ENCODE results near the gene FIGNL1. TPM values are rescaled to one million over a fixed set of nuclear protein-coding genes. Genes with fewer than 3 reads are reported as not detected.

The FIGNL1 gene
- total RNA-seq, 2 experiments from 2014 or later, result 10.4 to 11.5 TPM

DNA sequence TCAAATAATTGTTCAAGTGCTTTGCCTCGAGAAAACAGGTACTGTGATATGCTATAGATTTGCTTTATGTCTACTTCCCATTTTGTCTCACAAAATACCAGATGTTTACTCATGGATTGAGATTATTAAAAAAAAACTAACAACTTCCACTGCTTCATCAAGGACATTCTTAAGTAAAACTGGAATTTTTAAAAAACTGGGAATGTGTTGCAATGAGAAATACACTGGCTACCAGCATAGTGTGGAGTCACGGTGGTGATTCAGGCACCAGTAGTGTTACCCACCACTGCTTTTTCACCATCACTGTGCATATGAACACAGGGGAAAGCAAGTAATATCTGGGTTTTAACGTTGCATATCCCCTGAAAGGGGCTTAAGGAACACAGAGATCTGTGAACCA is 21.2 kb downstream of the FIGNL1 start:
- Mint-ChIP-seq H3K36me3 (ENCODE audit: low read depth) (no peaks in the 10 kb centered on the region), H3K27ac (no peak overlapping the region), H3K4me3 (no peak overlapping the region), H3K4me1 (ENCODE audit: low read depth) (no peaks in the 10 kb centered on the region), H3K27me3 (no peaks in the 10 kb centered on the region), H3K9me3 (no peaks in the 10 kb centered on the region)
- ChIA-PET POLR2A (no interaction called here), CTCF (interaction anchor here (1.6 to 2.6 kb wide), 2 partner anchors 11 to 13 kb away, joined by 4 to 9 read pairs; no protein-coding TSS in a partner anchor)
- TF ChIP-seq, protein P1, sequence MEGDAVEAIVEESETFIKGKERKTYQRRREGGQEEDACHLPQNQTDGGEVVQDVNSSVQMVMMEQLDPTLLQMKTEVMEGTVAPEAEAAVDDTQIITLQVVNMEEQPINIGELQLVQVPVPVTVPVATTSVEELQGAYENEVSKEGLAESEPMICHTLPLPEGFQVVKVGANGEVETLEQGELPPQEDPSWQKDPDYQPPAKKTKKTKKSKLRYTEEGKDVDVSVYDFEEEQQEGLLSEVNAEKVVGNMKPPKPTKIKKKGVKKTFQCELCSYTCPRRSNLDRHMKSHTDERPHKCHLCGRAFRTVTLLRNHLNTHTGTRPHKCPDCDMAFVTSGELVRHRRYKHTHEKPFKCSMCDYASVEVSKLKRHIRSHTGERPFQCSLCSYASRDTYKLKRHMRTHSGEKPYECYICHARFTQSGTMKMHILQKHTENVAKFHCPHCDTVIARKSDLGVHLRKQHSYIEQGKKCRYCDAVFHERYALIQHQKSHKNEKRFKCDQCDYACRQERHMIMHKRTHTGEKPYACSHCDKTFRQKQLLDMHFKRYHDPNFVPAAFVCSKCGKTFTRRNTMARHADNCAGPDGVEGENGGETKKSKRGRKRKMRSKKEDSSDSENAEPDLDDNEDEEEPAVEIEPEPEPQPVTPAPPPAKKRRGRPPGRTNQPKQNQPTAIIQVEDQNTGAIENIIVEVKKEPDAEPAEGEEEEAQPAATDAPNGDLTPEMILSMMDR (IDR thresholded peaks at IDR 0.05), result no peak
- ATAC-seq (ENCODE audit: poor library complexity) (no peak), DNase-seq (no peak)
- H3K27me3 ChIP-seq (ENCODE audit: control insufficient read depth in 1 of 2, insufficient read depth in 2 of 2, low read length in 2 of 2), result no peaks in the 10 kb centered on the region
- no peaks in the 10 kb centered on the region for H3K9me3 ChIP-seq (ENCODE audit: control insufficient read depth in 1 of 2, insufficient read depth in 1 of 2, low read length in 2 of 2)
- H3K36me3 ChIP-seq (ENCODE audit: insufficient read depth, low read length), result no peaks in the 10 kb centered on the region
- no peak overlapping the region for H3K27ac ChIP-seq (ENCODE audit: low read depth in 1 of 2, low read length in 2 of 2)
- H3K4me3 ChIP-seq (ENCODE audit: low read length), result no peak overlapping the region
- H3K4me1 ChIP-seq (ENCODE audit: insufficient read depth, low read length), result no peaks in the 10 kb centered on the region
- intact Hi-C loops (cut with DNase I, micrococcal nuclease), result no loop called here

DNA sequence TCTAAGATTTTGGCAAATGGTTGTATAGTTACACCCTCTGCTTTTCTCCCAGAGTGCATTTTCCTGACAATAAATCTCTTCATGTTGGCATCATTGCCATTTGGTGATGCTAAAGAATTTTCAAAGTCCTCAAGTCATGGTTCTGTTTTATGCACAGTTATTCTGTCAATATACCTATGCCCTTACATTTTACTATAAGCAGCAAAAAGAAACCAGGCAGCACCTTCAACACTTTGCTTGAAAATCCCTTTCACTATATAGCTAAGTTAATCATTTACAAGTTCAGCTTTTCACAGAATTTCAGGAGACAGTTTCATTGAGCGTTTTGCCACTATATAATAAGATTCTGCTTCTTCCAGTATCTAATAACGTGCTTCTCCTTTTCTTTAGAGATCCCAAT is 22.6 kb downstream of the FIGNL1 start:
- ChIA-PET POLR2A (interaction anchor here (0.9 to 1.0 kb wide), 2 partner anchors 10 to 50 kb away, joined by 3 read pairs; no protein-coding TSS in a partner anchor), CTCF (interaction anchor here (2.6 kb wide), 1 partner anchor 9 kb away, joined by 9 read pairs; no protein-coding TSS in a partner anchor)
- H3K36me3 Mint-ChIP-seq (ENCODE audit: low read depth), result no peaks in the 10 kb centered on the region
- H3K9me3 Mint-ChIP-seq, result no peaks in the 10 kb centered on the region
- no peaks in the 10 kb centered on the region for H3K4me1 Mint-ChIP-seq (ENCODE audit: low read depth)
- Histone ChIP-seq H3K9me3 (ENCODE audit: control insufficient read depth in 1 of 2, insufficient read depth in 1 of 2, low read length in 2 of 2) (no peaks in the 10 kb centered on the region), H3K4me1 (ENCODE audit: insufficient read depth, low read length) (no peaks in the 10 kb centered on the region), H3K27ac (ENCODE audit: low read depth in 1 of 2, low read length in 2 of 2) (no peak overlapping the region), H3K27me3 (ENCODE audit: control insufficient read depth in 1 of 2, insufficient read depth in 2 of 2, low read length in 2 of 2) (no peaks in the 10 kb centered on the region), H3K36me3 (ENCODE audit: insufficient read depth, low read length) (no peaks in the 10 kb centered on the region), H3K4me3 (ENCODE audit: low read length) (no peak overlapping the region)
- H3K27ac Mint-ChIP-seq, result no peak overlapping the region
- H3K4me3 Mint-ChIP-seq, result no peak overlapping the region
- ATAC-seq (ENCODE audit: poor library complexity) (no peak), DNase-seq (no peak)
- H3K27me3 Mint-ChIP-seq, result no peaks in the 10 kb centered on the region
- intact Hi-C loops (cut with DNase I, micrococcal nuclease), result no loop called here
- TF ChIP-seq, protein P1 (IDR thresholded peaks at IDR 0.05), result no peak

DNA sequence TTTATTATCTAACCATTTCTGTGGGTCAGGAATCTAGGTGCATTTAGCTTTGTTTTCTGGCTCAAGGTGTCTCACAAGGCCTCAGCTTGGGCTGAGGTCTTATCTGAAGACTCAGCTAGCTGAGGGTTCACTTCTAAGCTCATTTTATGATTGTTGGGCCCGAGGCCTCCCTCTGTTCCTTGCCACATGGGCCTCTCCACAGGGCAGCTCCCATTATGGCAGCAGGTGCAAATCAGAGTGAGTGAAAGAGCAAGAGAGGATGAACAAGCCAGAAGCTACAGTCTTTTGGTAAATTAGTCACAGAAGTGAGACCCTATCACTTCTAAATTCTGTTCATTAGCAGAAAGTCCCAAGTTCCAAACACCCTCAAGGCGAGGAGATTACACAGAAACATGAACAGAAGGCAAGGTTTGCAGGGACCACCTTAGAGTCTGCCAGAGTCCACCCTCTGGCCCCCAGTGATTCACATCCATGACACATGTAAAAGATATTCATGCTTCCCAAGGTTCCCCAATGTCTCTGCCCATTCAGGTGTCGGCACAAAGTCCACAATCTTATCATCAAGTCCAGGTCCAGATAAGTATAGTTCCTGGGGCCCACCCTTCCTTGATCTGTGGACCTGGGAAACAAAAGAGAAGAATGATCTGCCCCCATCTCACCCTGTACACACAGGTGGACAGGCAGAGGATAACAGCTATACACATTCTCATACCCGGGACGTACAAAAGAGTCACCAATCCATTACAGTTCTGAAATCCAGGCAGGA is 23.7 kb downstream of the FIGNL1 start:
- Histone ChIP-seq H3K4me3 (ENCODE audit: low read length) (no peak overlapping the region), H3K27me3 (ENCODE audit: control insufficient read depth in 1 of 2, insufficient read depth in 2 of 2, low read length in 2 of 2) (no peaks in the 10 kb centered on the region), H3K27ac (ENCODE audit: low read depth in 1 of 2, low read length in 2 of 2) (no peak overlapping the region), H3K4me1 (ENCODE audit: insufficient read depth, low read length) (no peaks in the 10 kb centered on the region), H3K9me3 (ENCODE audit: control insufficient read depth in 1 of 2, insufficient read depth in 1 of 2, low read length in 2 of 2) (no peaks in the 10 kb centered on the region), H3K36me3 (ENCODE audit: insufficient read depth, low read length) (no peaks in the 10 kb centered on the region)
- ATAC-seq (ENCODE audit: poor library complexity), result no peak
- Mint-ChIP-seq H3K36me3 (ENCODE audit: low read depth) (no peaks in the 10 kb centered on the region), H3K4me1 (ENCODE audit: low read depth) (no peaks in the 10 kb centered on the region), H3K9me3 (no peaks in the 10 kb centered on the region), H3K27ac (no peak overlapping the region), H3K27me3 (no peaks in the 10 kb centered on the region), H3K4me3 (no peak overlapping the region)
- CTCF ChIA-PET, result interaction anchor here (2.6 kb wide), 1 partner anchor 8 kb away, joined by 9 read pairs; no protein-coding TSS in a partner anchor
- TF ChIP-seq, protein P1 (IDR thresholded peaks at IDR 0.05), result no peak
- POLR2A ChIA-PET, result interaction anchor here (0.9 kb wide), 1 partner anchor 49 kb away, joined by 3 read pairs; no protein-coding TSS in a partner anchor
- DNase-seq, result no peak
- intact Hi-C loops (cut with DNase I, micrococcal nuclease), result no loop called here
